ENCODE data around the gene MPST. TPM values are rescaled to one million over a fixed set of nuclear protein-coding genes. Genes with fewer than 3 reads are reported as not detected.

Gene MPST
- total RNA-seq, 2 donors from 2014 or later = 102 to 116 TPM

DNA sequence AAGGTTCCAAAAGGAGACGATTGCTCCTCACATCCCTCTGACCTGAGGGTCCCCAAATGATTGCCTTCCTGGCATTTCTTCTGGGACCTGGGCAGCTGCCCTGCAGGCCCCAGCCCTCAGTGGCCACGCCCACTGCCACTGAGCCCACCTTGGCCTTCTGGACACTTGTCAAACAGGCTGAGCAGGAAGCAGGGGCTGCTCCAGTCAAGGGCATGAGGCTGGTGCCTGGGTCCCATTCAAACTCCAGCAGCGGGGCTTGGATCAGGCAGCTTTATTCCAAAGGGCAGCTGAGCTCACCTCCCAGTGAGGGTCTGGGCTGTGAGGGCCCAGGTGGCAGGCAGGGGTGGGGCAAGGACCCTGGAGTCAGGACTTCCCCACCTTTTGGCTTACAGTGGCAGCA lies 45.6 kb downstream of the MPST start:
- Histone ChIP-seq H3K4me1 (no peaks in the 10 kb centered on the region), H3K27ac (no peak overlapping the region), H3K9me3 (no peaks in the 10 kb centered on the region), H3K27me3 (peaks cover 0 to 16% of the 10 kb centered on the region in 2 donors), H3K36me3 (peaks cover 10% of the 10 kb centered on the region), H3K4me3 (no peak overlapping the region)
- DNase-seq (ENCODE audit: low spot score) = no peak
- TF ChIP-seq, protein P1, sequence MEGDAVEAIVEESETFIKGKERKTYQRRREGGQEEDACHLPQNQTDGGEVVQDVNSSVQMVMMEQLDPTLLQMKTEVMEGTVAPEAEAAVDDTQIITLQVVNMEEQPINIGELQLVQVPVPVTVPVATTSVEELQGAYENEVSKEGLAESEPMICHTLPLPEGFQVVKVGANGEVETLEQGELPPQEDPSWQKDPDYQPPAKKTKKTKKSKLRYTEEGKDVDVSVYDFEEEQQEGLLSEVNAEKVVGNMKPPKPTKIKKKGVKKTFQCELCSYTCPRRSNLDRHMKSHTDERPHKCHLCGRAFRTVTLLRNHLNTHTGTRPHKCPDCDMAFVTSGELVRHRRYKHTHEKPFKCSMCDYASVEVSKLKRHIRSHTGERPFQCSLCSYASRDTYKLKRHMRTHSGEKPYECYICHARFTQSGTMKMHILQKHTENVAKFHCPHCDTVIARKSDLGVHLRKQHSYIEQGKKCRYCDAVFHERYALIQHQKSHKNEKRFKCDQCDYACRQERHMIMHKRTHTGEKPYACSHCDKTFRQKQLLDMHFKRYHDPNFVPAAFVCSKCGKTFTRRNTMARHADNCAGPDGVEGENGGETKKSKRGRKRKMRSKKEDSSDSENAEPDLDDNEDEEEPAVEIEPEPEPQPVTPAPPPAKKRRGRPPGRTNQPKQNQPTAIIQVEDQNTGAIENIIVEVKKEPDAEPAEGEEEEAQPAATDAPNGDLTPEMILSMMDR (IDR thresholded peaks at IDR 0.05) = no peak

DNA sequence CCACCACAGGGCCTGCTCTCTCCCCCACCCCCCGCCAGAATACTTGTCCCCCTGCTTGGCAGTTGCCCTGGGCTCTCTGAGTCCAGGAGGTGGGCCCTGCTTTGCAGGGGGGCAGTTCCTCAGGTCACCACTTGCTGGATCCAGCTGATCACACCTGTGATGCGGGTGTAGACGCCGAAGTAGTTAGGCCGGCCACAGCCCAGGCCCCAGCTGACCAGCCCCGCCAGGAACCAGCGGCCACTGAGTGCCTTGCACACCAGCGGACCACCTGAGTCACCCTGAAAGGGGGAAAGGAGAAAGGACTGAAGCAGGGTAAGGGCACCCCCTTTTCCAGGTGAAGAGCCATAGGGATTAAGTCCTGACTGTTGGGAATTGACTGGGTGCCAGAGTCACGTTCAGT lies 46.4 kb downstream of the MPST start:
- peaks cover 5% of the 10 kb centered on the region for H3K36me3 ChIP-seq
- no peak overlapping the region for H3K27ac ChIP-seq
- no peaks in the 10 kb centered on the region for H3K4me1 ChIP-seq
- H3K4me3 ChIP-seq = no peak overlapping the region
- H3K27me3 ChIP-seq = peaks cover 0 to 16% of the 10 kb centered on the region in 2 donors
- DNase-seq (ENCODE audit: low spot score) = no peak
- TF ChIP-seq, protein P1 (IDR thresholded peaks at IDR 0.05) = no peak
- H3K9me3 ChIP-seq = no peaks in the 10 kb centered on the region

DNA sequence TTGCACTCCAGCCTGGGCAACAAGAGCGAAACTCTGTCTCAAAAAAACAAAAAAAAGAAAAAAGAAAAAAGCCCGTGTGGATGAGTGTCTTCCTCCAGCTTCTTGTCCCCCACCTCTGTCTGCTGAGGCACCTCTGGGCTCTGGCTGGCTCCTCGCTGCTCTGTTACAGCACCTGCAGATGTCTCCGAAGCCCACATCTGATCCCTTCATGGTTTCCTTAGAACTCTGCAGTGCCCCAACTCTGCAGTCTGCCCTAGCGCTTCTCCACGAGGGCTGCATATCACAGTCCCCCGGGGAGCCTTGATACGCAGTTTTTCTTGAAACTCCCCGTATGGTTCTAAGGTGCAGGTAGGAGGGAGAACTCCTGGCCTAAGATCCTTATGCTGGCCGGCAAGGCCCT lies 47.9 kb downstream of the MPST start:
- Histone ChIP-seq H3K36me3 (no peaks in the 10 kb centered on the region), H3K4me3 (no peak overlapping the region), H3K27ac (no peak overlapping the region), H3K4me1 (no peaks in the 10 kb centered on the region), H3K9me3 (no peaks in the 10 kb centered on the region), H3K27me3 (peaks cover 0 to 16% of the 10 kb centered on the region in 2 donors)
- DNase-seq (ENCODE audit: low spot score) = no peak
- TF ChIP-seq, protein P1 (IDR thresholded peaks at IDR 0.05) = no peak

DNA sequence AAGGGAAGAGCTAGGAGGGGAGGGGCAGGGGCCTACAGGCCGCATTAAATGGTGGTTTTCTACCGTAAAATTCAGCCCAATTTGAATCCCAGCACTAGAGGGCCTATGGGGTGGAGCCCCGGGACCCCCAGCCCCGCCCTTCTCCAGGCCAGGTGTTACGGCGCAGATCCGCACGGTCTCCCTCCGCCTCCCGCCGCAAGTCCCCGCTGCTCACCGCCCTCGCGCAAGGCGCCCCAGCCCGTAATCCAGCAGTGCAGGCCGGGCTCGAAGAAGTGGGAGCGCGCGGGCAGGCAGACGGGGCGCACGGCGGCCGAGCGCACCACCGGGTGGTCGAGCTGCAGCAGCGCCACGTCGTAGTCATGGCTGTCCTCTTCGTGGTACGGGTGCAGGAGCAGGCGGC lies 49.3 kb downstream of the MPST start:
- Histone ChIP-seq H3K9me3 (no peaks in the 10 kb centered on the region), H3K27me3 (peaks cover 0 to 16% of the 10 kb centered on the region in 2 donors), H3K36me3 (no peaks in the 10 kb centered on the region), H3K4me3 (no peak overlapping the region), H3K4me1 (no peaks in the 10 kb centered on the region), H3K27ac (no peak overlapping the region)
- TF ChIP-seq, protein P1 (IDR thresholded peaks at IDR 0.05) = no peak
- DNase-seq (ENCODE audit: low spot score) = no peak

DNA sequence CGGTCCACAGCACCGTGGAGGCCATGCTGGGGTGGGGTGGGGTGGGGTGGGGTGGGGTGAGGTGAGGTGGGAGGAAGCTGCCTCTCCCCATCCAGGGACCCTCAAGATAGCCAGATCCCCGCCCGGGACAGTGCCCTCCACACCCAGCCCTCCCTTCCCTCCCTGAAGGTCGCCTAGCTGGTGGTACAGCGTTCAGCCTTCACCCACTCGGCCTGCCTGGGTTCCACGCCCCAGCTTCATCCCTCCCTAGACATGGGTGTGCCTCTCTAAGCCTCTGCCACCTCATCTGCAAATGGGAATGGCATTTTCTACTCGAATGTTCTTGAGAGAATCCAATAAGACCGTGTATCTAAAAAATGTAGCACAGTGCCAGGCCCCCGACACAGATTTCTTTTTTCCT lies 49.8 kb downstream of the MPST start:
- Histone ChIP-seq H3K4me1 (no peaks in the 10 kb centered on the region), H3K27me3 (peaks cover 0 to 16% of the 10 kb centered on the region in 2 donors), H3K36me3 (no peaks in the 10 kb centered on the region), H3K4me3 (no peak overlapping the region), H3K27ac (no peak overlapping the region), H3K9me3 (no peaks in the 10 kb centered on the region)
- no peak for DNase-seq (ENCODE audit: low spot score)
- TF ChIP-seq, protein P1 (IDR thresholded peaks at IDR 0.05) = no peak

DNA sequence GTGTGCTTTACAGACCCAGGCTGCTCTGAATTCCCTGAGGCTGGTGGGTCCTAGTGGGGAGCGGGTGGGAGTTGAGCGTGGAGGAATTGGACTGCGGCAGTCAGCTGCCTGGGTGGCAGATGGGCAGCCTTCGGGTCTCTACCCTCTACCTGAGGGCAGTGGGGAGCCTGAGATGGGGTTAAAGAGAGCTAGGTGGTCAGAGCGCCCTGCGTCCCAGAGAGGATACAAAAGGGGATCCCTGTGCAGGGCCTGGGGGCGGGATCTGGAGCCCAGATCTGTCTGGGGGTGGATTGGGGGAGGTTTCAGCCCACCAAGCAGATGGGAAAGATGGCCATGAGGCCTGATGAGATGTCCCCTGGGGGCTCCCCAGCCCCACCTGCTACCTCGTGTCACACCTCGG lies 50.2 kb downstream of the MPST start:
- TF ChIP-seq, protein P1 (IDR thresholded peaks at IDR 0.05) = no peak
- no peaks in the 10 kb centered on the region for H3K4me1 ChIP-seq
- DNase-seq (ENCODE audit: low spot score) = no peak
- no peaks in the 10 kb centered on the region for H3K9me3 ChIP-seq
- no peak overlapping the region for H3K27ac ChIP-seq
- no peaks in the 10 kb centered on the region for H3K36me3 ChIP-seq
- H3K4me3 ChIP-seq = no peak overlapping the region
- peaks cover 0 to 16% of the 10 kb centered on the region in 2 donors for H3K27me3 ChIP-seq
